ENCODE measurements around the gene BACH1.

DNA sequence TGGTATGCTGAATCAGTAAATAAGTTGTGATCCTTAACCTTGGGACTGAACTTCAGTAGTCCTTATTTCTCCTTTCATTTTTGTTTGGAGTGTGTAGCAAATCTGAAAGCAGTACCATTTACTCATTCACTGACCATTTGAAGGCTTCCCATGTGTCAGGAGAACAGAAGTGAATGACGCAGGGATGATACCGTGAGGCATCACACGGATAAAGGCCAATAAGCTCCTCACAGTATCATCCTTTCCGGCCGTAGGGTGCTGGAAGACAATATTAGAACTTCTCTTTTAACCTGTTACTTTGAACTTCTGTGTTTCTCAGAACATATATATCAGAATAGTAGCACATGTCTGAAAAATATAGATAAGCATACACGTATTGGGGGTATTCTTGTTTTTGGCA lies 21.3 kb downstream of the BACH1 start:
- TF ChIP-seq, protein P1, sequence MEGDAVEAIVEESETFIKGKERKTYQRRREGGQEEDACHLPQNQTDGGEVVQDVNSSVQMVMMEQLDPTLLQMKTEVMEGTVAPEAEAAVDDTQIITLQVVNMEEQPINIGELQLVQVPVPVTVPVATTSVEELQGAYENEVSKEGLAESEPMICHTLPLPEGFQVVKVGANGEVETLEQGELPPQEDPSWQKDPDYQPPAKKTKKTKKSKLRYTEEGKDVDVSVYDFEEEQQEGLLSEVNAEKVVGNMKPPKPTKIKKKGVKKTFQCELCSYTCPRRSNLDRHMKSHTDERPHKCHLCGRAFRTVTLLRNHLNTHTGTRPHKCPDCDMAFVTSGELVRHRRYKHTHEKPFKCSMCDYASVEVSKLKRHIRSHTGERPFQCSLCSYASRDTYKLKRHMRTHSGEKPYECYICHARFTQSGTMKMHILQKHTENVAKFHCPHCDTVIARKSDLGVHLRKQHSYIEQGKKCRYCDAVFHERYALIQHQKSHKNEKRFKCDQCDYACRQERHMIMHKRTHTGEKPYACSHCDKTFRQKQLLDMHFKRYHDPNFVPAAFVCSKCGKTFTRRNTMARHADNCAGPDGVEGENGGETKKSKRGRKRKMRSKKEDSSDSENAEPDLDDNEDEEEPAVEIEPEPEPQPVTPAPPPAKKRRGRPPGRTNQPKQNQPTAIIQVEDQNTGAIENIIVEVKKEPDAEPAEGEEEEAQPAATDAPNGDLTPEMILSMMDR (IDR thresholded peaks at IDR 0.05): no peak
- TF ChIP-seq POLR2AphosphoS5 (IDR thresholded peaks at IDR 0.05; ENCODE audit: low read depth, low read length): no peak
- TF ChIP-seq, protein P2, sequence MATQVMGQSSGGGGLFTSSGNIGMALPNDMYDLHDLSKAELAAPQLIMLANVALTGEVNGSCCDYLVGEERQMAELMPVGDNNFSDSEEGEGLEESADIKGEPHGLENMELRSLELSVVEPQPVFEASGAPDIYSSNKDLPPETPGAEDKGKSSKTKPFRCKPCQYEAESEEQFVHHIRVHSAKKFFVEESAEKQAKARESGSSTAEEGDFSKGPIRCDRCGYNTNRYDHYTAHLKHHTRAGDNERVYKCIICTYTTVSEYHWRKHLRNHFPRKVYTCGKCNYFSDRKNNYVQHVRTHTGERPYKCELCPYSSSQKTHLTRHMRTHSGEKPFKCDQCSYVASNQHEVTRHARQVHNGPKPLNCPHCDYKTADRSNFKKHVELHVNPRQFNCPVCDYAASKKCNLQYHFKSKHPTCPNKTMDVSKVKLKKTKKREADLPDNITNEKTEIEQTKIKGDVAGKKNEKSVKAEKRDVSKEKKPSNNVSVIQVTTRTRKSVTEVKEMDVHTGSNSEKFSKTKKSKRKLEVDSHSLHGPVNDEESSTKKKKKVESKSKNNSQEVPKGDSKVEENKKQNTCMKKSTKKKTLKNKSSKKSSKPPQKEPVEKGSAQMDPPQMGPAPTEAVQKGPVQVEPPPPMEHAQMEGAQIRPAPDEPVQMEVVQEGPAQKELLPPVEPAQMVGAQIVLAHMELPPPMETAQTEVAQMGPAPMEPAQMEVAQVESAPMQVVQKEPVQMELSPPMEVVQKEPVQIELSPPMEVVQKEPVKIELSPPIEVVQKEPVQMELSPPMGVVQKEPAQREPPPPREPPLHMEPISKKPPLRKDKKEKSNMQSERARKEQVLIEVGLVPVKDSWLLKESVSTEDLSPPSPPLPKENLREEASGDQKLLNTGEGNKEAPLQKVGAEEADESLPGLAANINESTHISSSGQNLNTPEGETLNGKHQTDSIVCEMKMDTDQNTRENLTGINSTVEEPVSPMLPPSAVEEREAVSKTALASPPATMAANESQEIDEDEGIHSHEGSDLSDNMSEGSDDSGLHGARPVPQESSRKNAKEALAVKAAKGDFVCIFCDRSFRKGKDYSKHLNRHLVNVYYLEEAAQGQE (IDR thresholded peaks at IDR 0.05; ENCODE audit: insufficient read depth in 1 of 2, low read depth in 2 of 2, low read length in 1 of 2): no peak
